Mesenchymal stem cell (in vitro differentiated cells and primary cell): ENCODE results near the gene IL11RA.

ENCODE experiments used
- DNase-seq: peaks from one replicate; pipeline ENCODE4 v3.0.0-alpha.2; 2013
- H2AFZ ChIP-seq: one replicate; pipeline ENCODE4 v1.6.1; 2013; ENCODE audit warnings: low read depth, mild to moderate bottlenecking, control low read depth, inconsistent platforms, low read length, moderate library complexity
- H2AK5ac ChIP-seq: 2 replicates; pipeline ENCODE4 v1.6.1; 2013; ENCODE audit warnings: low read length, moderate library complexity, mild to moderate bottlenecking, inconsistent platforms; ENCODE audit not compliant: severe bottlenecking
- H2BK120ac ChIP-seq: one replicate; pipeline ENCODE4 v1.6.1; 2013; ENCODE audit warnings: low read depth, mild to moderate bottlenecking, inconsistent platforms, low read length, moderate library complexity
- H2BK12ac ChIP-seq, 2 experiments: one replicate each; pipeline ENCODE4 v1.6.1; 2013; ENCODE audit warnings: inconsistent platforms in 2 of 2, low read length in 2 of 2, mild to moderate bottlenecking in 2 of 2, moderate library complexity in 2 of 2, control low read depth in 1 of 2
- H2BK15ac ChIP-seq: one replicate; pipeline ENCODE4 v1.6.1; 2013; ENCODE audit warnings: mild to moderate bottlenecking, low read depth, inconsistent platforms; ENCODE audit not compliant: poor library complexity, severe bottlenecking
- H2BK5ac ChIP-seq: 2 replicates; pipeline ENCODE4 v1.6.1; 2013; ENCODE audit warnings: low read depth, mild to moderate bottlenecking, low read length, control low read depth, inconsistent platforms; ENCODE audit not compliant: poor library complexity, severe bottlenecking
- H3K14ac ChIP-seq, 2 experiments: one replicate each; pipeline ENCODE4 v1.6.1; 2013; ENCODE audit warnings: inconsistent platforms in 2 of 2, low read length in 2 of 2, control low read depth in 1 of 2, mild to moderate bottlenecking in 1 of 2, moderate library complexity in 1 of 2
- H3K18ac ChIP-seq, 2 experiments: one replicate each; pipeline ENCODE4 v1.6.1; 2013; ENCODE audit warnings: inconsistent platforms in 2 of 2, low read length in 2 of 2, control low read depth in 1 of 2, low read depth in 1 of 2, mild to moderate bottlenecking in 1 of 2
- H3K23ac ChIP-seq, 2 experiments: one replicate each; pipeline ENCODE4 v1.6.1; 2013; ENCODE audit warnings: inconsistent platforms in 2 of 2, low read length in 2 of 2, mild to moderate bottlenecking in 2 of 2, moderate library complexity in 2 of 2, control low read depth in 1 of 2
- H3K27ac ChIP-seq: 2 replicates; pipeline ENCODE4 v1.5.1; 2013; ENCODE audit warnings: mild to moderate bottlenecking, moderate library complexity, low read length, control low read depth, inconsistent platforms; ENCODE audit not compliant: poor library complexity, severe bottlenecking
- H3K27me3 ChIP-seq, 2 experiments: 2 replicates each; pipeline versions ENCODE4 v1.6.1 to v1.7.0; 2013; ENCODE audit warnings: low read length in 2 of 2, mild to moderate bottlenecking in 2 of 2, moderate library complexity in 2 of 2, control low read depth in 1 of 2, inconsistent platforms in 1 of 2; ENCODE audit not compliant: control insufficient read depth in 1 of 2, insufficient read depth in 1 of 2
- H3K36me3 ChIP-seq, 2 experiments: 2 replicates each; pipeline versions ENCODE4 v1.6.1 to v1.7.0; 2013; ENCODE audit warnings: low read length in 2 of 2, control low read depth in 1 of 2, inconsistent platforms in 1 of 2, low read depth in 1 of 2, mild to moderate bottlenecking in 1 of 2; ENCODE audit not compliant: insufficient read depth in 2 of 2, control insufficient read depth in 1 of 2
- H3K4ac ChIP-seq, 2 experiments: one replicate each; pipeline ENCODE4 v1.6.1; 2013; ENCODE audit warnings: inconsistent platforms in 2 of 2, low read length in 2 of 2, mild to moderate bottlenecking in 2 of 2, moderate library complexity in 2 of 2, control low read depth in 1 of 2, low read depth in 1 of 2
- H3K4me1 ChIP-seq: 2 replicates; pipeline ENCODE4 v1.6.1; 2013; ENCODE audit warnings: low read depth, low read length, control low read depth; ENCODE audit not compliant: control insufficient read depth, insufficient read depth
- H3K4me2 ChIP-seq: 2 replicates; pipeline ENCODE4 v1.6.1; 2013; ENCODE audit warnings: low read length, mild to moderate bottlenecking, inconsistent platforms; ENCODE audit not compliant: poor library complexity, severe bottlenecking
- H3K4me3 ChIP-seq, 2 experiments: 2 replicates each; pipeline versions ENCODE4 v1.5.1 to v1.7.0; 2013; ENCODE audit warnings: low read length in 2 of 2, mild to moderate bottlenecking in 2 of 2, control low read depth in 1 of 2, low read depth in 1 of 2; ENCODE audit not compliant: insufficient read depth in 1 of 2
- H3K79me1 ChIP-seq: replicated peaks from 2 replicates; pipeline ENCODE4 v1.6.1; 2013; ENCODE audit warnings: mild to moderate bottlenecking, control low read depth, low read length, inconsistent platforms; ENCODE audit not compliant: poor library complexity, severe bottlenecking
- H3K9ac ChIP-seq: 2 replicates; pipeline ENCODE4 v1.7.0; 2013; ENCODE audit warnings: mild to moderate bottlenecking, low read length, moderate library complexity
- H3K9me3 ChIP-seq: 2 replicates; pipeline ENCODE4 v1.7.0; 2013; ENCODE audit warnings: mild to moderate bottlenecking, low read length; ENCODE audit not compliant: control insufficient read depth
- H4K8ac ChIP-seq: one replicate; pipeline ENCODE4 v1.6.1; 2013; ENCODE audit warnings: inconsistent platforms, mild to moderate bottlenecking, low read length, moderate library complexity
- H4K91ac ChIP-seq: one replicate; pipeline ENCODE4 v1.6.1; 2013; ENCODE audit warnings: mild to moderate bottlenecking, low read length, inconsistent platforms
- WGBS: methylation state at CpG from one replicate; pipeline ENCODE4 v1.1.7; 2013; ENCODE audit warnings: mixed read lengths; 5-methylcytosine and 5-hydroxymethylcytosine counted together

IL11RA gene

GRCh38 chr9:34684816-34685215 lies 32.8 kb downstream of the IL11RA start:
- Histone ChIP-seq H3K4me3 (no peak overlapping the region), H3K14ac (no peak overlapping the region), H2BK120ac (no peak overlapping the region), H4K91ac (no peak overlapping the region), H2BK5ac (no peak overlapping the region), H3K27ac (no peak overlapping the region), H4K8ac (no peak overlapping the region), H3K4me2 (no peak overlapping the region), H3K36me3 (peaks cover 0 to 6% of the 10 kb centered on the region in 2 experiments), H3K9ac (no peak overlapping the region), H2BK12ac (no peak overlapping the region), H3K79me1 (no peaks in the 10 kb centered on the region), H3K23ac (no peak overlapping the region), H3K27me3 (peaks cover 0 to 4% of the 10 kb centered on the region in 2 experiments), H3K4me1 (no peaks in the 10 kb centered on the region), H2BK15ac (no peak overlapping the region), H2AK5ac (no peak overlapping the region), H3K9me3 (no peaks in the 10 kb centered on the region), H3K4ac (no peak overlapping the region), H3K18ac (no peak overlapping the region), H2AFZ (no peak overlapping the region)
- DNase-seq: no peak
- 94% methylated on average over 3 of the region's 4 CpGs for WGBS

GRCh38 chr9:34685591-34685990 lies 33.6 kb downstream of the IL11RA start:
- H3K9me3 ChIP-seq: no peaks in the 10 kb centered on the region
- H2BK120ac ChIP-seq: no peak overlapping the region
- H3K9ac ChIP-seq: peak overlapping the region; percentile 23
- no peak overlapping the region for H2AK5ac ChIP-seq
- H3K4me1 ChIP-seq: no peaks in the 10 kb centered on the region
- no peak for DNase-seq
- no peak overlapping the region for H3K27ac ChIP-seq
- no peaks in the 10 kb centered on the region for H3K79me1 ChIP-seq
- no peak overlapping the region for H2BK12ac ChIP-seq
- no peak overlapping the region for H3K23ac ChIP-seq
- H3K4ac ChIP-seq: no peak overlapping the region
- H3K36me3 ChIP-seq: peaks cover 0 to 6% of the 10 kb centered on the region in 2 experiments
- H3K4me3 ChIP-seq: peak overlapping the region in 1 of 2 experiments; percentile 51
- peaks cover 0 to 4% of the 10 kb centered on the region in 2 experiments for H3K27me3 ChIP-seq
- H3K18ac ChIP-seq: no peak overlapping the region
- no peak overlapping the region for H2AFZ ChIP-seq
- H4K91ac ChIP-seq: no peak overlapping the region
- no peak overlapping the region for H4K8ac ChIP-seq
- H3K14ac ChIP-seq: no peak overlapping the region
- H2BK5ac ChIP-seq: no peak overlapping the region
- 58% methylated on average over 4 of the region's 4 CpGs for WGBS
- no peak overlapping the region for H3K4me2 ChIP-seq
- H2BK15ac ChIP-seq: no peak overlapping the region

- Histone ChIP-seq H2BK120ac (no peak overlapping the region), H3K4me2 (no peak overlapping the region)
- 91% methylated on average over 5 of the region's 5 CpGs for WGBS
These were observed 34.2 kb downstream of the IL11RA start for GRCh38 chr9:34686231-34686630.

GRCh38 chr9:34686732-34687131 lies 34.7 kb downstream of the IL11RA start:
- Histone ChIP-seq H3K4me3 (no peak overlapping the region), H3K23ac (no peak overlapping the region), H4K91ac (no peak overlapping the region), H2BK12ac (no peak overlapping the region), H2BK120ac (no peak overlapping the region), H3K4me2 (no peak overlapping the region), H2AFZ (no peak overlapping the region), H2BK5ac (no peak overlapping the region), H2AK5ac (no peak overlapping the region), H3K4ac (no peak overlapping the region), H3K9me3 (no peaks in the 10 kb centered on the region), H4K8ac (no peak overlapping the region), H3K18ac (no peak overlapping the region), H3K9ac (no peak overlapping the region), H3K4me1 (no peaks in the 10 kb centered on the region), H2BK15ac (no peak overlapping the region), H3K36me3 (no peaks in the 10 kb centered on the region), H3K27ac (no peak overlapping the region), H3K79me1 (no peaks in the 10 kb centered on the region), H3K27me3 (peaks cover 0 to 4% of the 10 kb centered on the region in 2 experiments), H3K14ac (no peak overlapping the region)
- DNase-seq: no peak
- 75% methylated on average over 1 of the region's 1 CpG for WGBS

More at GRCh38 chr9:34686231-34686630, 34.2 kb downstream of the IL11RA start:
- Histone ChIP-seq H2BK15ac (no peak overlapping the region), H3K18ac (no peak overlapping the region), H4K91ac (no peak overlapping the region), H2BK12ac (no peak overlapping the region), H3K79me1 (no peaks in the 10 kb centered on the region), H3K4me1 (no peaks in the 10 kb centered on the region), H3K23ac (no peak overlapping the region), H2BK5ac (no peak overlapping the region), H2AFZ (no peak overlapping the region), H3K4ac (no peak overlapping the region), H2AK5ac (no peak overlapping the region), H3K9me3 (no peaks in the 10 kb centered on the region), H3K9ac (peak overlapping the region; percentile 23), H4K8ac (no peak overlapping the region), H3K36me3 (peaks cover 0 to 1% of the 10 kb centered on the region in 2 experiments), H3K27me3 (peaks cover 0 to 4% of the 10 kb centered on the region in 2 experiments), H3K27ac (no peak overlapping the region), H3K14ac (no peak overlapping the region), H3K4me3 (peak overlapping the region in 1 of 2 experiments; percentile 51)
- no peak for DNase-seq
